ENCODE data around the gene CDKN2B-AS1. TPM values are rescaled to one million over a fixed set of nuclear protein-coding genes. Genes with fewer than 3 reads are reported as not detected.

CDKN2B-AS1 gene
- total RNA-seq, 2 experiments from 2014 or later, result 4.4 to 5.6 TPM

GRCh38 chr9:21998026-21998425, 3.4 kb downstream of the CDKN2B-AS1 start:
- Mint-ChIP-seq H3K27me3 (peaks cover 66% of the 10 kb centered on the region), H3K4me3 (no peak overlapping the region), H3K27ac (no peak overlapping the region), H3K36me3 (ENCODE audit: low read depth) (peaks cover 10% of the 10 kb centered on the region), H3K4me1 (peaks cover 23% of the 10 kb centered on the region), H3K9me3 (no peaks in the 10 kb centered on the region)
- CTCF ChIA-PET, result interaction anchor here (0.7 to 1.3 kb wide), 3 partner anchors 11 to 22 kb away, joined by 3 to 4 read pairs (median 3); partner anchors contain the start of gene CDKN2B
- POLR2A ChIA-PET, result no interaction called here
- no peak for DNase-seq

- Mint-ChIP-seq H3K36me3 (ENCODE audit: low read depth) (peaks cover 5% of the 10 kb centered on the region), H3K27me3 (peaks cover 80% of the 10 kb centered on the region), H3K27ac (no peak overlapping the region), H3K4me3 (no peak overlapping the region), H3K9me3 (no peaks in the 10 kb centered on the region), H3K4me1 (peaks cover 14% of the 10 kb centered on the region)
- DNase-seq, result no peak
- ChIA-PET POLR2A (no interaction called here), CTCF (interaction anchor here (0.7 to 1.3 kb wide), 2 partner anchors 22 to 33 kb away, joined by 3 read pairs; no protein-coding TSS in a partner anchor)
These were observed 7.4 kb downstream of the CDKN2B-AS1 start for GRCh38 chr9:22002038-22002437.

GRCh38 chr9:22005021-22005701, 10.6 kb downstream of the CDKN2B-AS1 start:
- Mint-ChIP-seq H3K4me1 (peaks cover 29% of the 10 kb centered on the region), H3K4me3 (no peak overlapping the region), H3K9me3 (no peaks in the 10 kb centered on the region), H3K36me3 (ENCODE audit: low read depth) (peaks cover 5% of the 10 kb centered on the region), H3K27me3 (peaks cover 75% of the 10 kb centered on the region), H3K27ac (no peak overlapping the region)
- ChIA-PET CTCF (no interaction called here), POLR2A (no interaction called here)
- no peak for DNase-seq

- Mint-ChIP-seq H3K4me1 (peaks cover 33% of the 10 kb centered on the region), H3K36me3 (ENCODE audit: low read depth) (peaks cover 5% of the 10 kb centered on the region), H3K4me3 (no peak overlapping the region), H3K27me3 (peaks cover 77% of the 10 kb centered on the region), H3K27ac (no peak overlapping the region), H3K9me3 (no peaks in the 10 kb centered on the region)
- POLR2A ChIA-PET, result no interaction called here
- no peak for DNase-seq
- CTCF ChIA-PET, result interaction anchor here (2.8 to 4.1 kb wide), 3 partner anchors 11 to 35 kb away, joined by 16 to 24 read pairs (median 19); partner anchors contain the start of genes CDKN2A and CDKN2B-AS1
These were observed 11.4 kb downstream of the CDKN2B-AS1 start for GRCh38 chr9:22005702-22006606.

GRCh38 chr9:22008384-22008716, 13.8 kb downstream of the CDKN2B-AS1 start:
- Mint-ChIP-seq H3K4me3 (peak overlapping the region; percentile 75), H3K27me3 (peaks cover 70% of the 10 kb centered on the region), H3K36me3 (ENCODE audit: low read depth) (peaks cover 5% of the 10 kb centered on the region), H3K4me1 (peaks cover 33% of the 10 kb centered on the region), H3K9me3 (no peaks in the 10 kb centered on the region), H3K27ac (no peak overlapping the region)
- ChIA-PET CTCF (interaction anchor here (0.6 to 4.1 kb wide), 25 partner anchors 13 to 195 kb away, joined by 3 to 24 read pairs (median 5); partner anchors contain the start of genes CDKN2A and CDKN2B-AS1), POLR2A (no interaction called here)
- no peak for DNase-seq

GRCh38 chr9:22008717-22009505, 14.3 kb downstream of the CDKN2B-AS1 start, which contains the start of gene CDKN2B:
CDKN2B (minus strand) TSS chr9:22009305; CDS start chr9:22008953, 352 bp downstream.
- H3K4me1 Mint-ChIP-seq, result peaks cover 33% of the 10 kb centered on the region
- no peaks in the 10 kb centered on the region for H3K9me3 Mint-ChIP-seq
- ChIA-PET CTCF (interaction anchor here (0.6 to 4.1 kb wide), 27 partner anchors 11 to 196 kb away, joined by 3 to 24 read pairs (median 5); partner anchors contain the start of genes CDKN2A and CDKN2B-AS1), POLR2A (no interaction called here)
- peaks cover 71% of the 10 kb centered on the region for H3K27me3 Mint-ChIP-seq
- peak within 1 kb of the TSS; percentile 75 for H3K4me3 Mint-ChIP-seq
- peak; percentile 62 for DNase-seq
- no peak within 1 kb of the TSS for H3K27ac Mint-ChIP-seq
- H3K36me3 Mint-ChIP-seq (ENCODE audit: low read depth), result peaks cover 5% of the 10 kb centered on the region

- H3K4me3 Mint-ChIP-seq, result peak overlapping the region; percentile 75
- H3K27ac Mint-ChIP-seq, result no peak overlapping the region
- no peaks in the 10 kb centered on the region for H3K9me3 Mint-ChIP-seq
- POLR2A ChIA-PET, result no interaction called here
- peaks cover 33% of the 10 kb centered on the region for H3K4me1 Mint-ChIP-seq
- H3K36me3 Mint-ChIP-seq (ENCODE audit: low read depth), result peaks cover 5% of the 10 kb centered on the region
- CTCF ChIA-PET, result interaction anchor here (0.9 to 4.1 kb wide), 18 partner anchors 12 to 197 kb away, joined by 3 to 19 read pairs (median 5); no protein-coding TSS in a partner anchor
- H3K27me3 Mint-ChIP-seq, result peaks cover 66% of the 10 kb centered on the region
- DNase-seq, result no peak
These were observed 14.9 kb downstream of the CDKN2B-AS1 start for GRCh38 chr9:22009506-22009867.

GRCh38 chr9:22010866-22011625, 16.5 kb downstream of the CDKN2B-AS1 start:
- Mint-ChIP-seq H3K27ac (no peak overlapping the region), H3K4me1 (peaks cover 21% of the 10 kb centered on the region), H3K36me3 (ENCODE audit: low read depth) (peaks cover 2% of the 10 kb centered on the region), H3K27me3 (peaks cover 51% of the 10 kb centered on the region), H3K9me3 (no peaks in the 10 kb centered on the region), H3K4me3 (no peak overlapping the region)
- CTCF ChIA-PET, result interaction anchor here (0.9 to 1.0 kb wide), 2 partner anchors 136 to 197 kb away, joined by 3 read pairs; no protein-coding TSS in a partner anchor
- no peak for DNase-seq
- POLR2A ChIA-PET, result no interaction called here

- H3K27ac Mint-ChIP-seq, result no peak overlapping the region
- peaks cover 2% of the 10 kb centered on the region for H3K36me3 Mint-ChIP-seq (ENCODE audit: low read depth)
- ChIA-PET CTCF (no interaction called here), POLR2A (no interaction called here)
- H3K4me3 Mint-ChIP-seq, result no peak overlapping the region
- H3K27me3 Mint-ChIP-seq, result peaks cover 54% of the 10 kb centered on the region
- no peaks in the 10 kb centered on the region for H3K4me1 Mint-ChIP-seq
- no peak for DNase-seq
- peaks cover 9% of the 10 kb centered on the region for H3K9me3 Mint-ChIP-seq
These were observed 27.8 kb downstream of the CDKN2B-AS1 start for GRCh38 chr9:22022396-22022795.

- CTCF ChIA-PET, result interaction anchor here (1.0 to 1.1 kb wide), 2 partner anchors 124 to 157 kb away, joined by 3 read pairs; no protein-coding TSS in a partner anchor
- no peak overlapping the region for H3K27ac Mint-ChIP-seq
- no peak for DNase-seq
- H3K27me3 Mint-ChIP-seq, result peaks cover 36% of the 10 kb centered on the region
- no peaks in the 10 kb centered on the region for H3K36me3 Mint-ChIP-seq (ENCODE audit: low read depth)
- H3K4me1 Mint-ChIP-seq, result peaks cover 4% of the 10 kb centered on the region
- POLR2A ChIA-PET, result no interaction called here
- no peak overlapping the region for H3K4me3 Mint-ChIP-seq
- H3K9me3 Mint-ChIP-seq, result peaks cover 3% of the 10 kb centered on the region
These were observed 32.1 kb downstream of the CDKN2B-AS1 start for GRCh38 chr9:22026696-22027095.

- CTCF ChIA-PET, result no interaction called here
- POLR2A ChIA-PET, result no interaction called here
- Mint-ChIP-seq H3K4me1 (peaks cover 4% of the 10 kb centered on the region), H3K9me3 (no peaks in the 10 kb centered on the region), H3K4me3 (no peak overlapping the region), H3K27me3 (peaks cover 31% of the 10 kb centered on the region), H3K27ac (no peak overlapping the region), H3K36me3 (ENCODE audit: low read depth) (no peaks in the 10 kb centered on the region)
- no peak for DNase-seq
These were observed 33.8 kb downstream of the CDKN2B-AS1 start for GRCh38 chr9:22028394-22028793.

GRCh38 chr9:22029231-22029630, 34.6 kb downstream of the CDKN2B-AS1 start:
- CTCF ChIA-PET, result interaction anchor here (1.3 kb wide), 1 partner anchor 21 kb away, joined by 4 read pairs; the partner anchor contains the start of gene CDKN2B
- H3K4me3 Mint-ChIP-seq, result no peak overlapping the region
- no peaks in the 10 kb centered on the region for H3K9me3 Mint-ChIP-seq
- H3K4me1 Mint-ChIP-seq, result peaks cover 4% of the 10 kb centered on the region
- no peak overlapping the region for H3K27ac Mint-ChIP-seq
- H3K27me3 Mint-ChIP-seq, result peaks cover 26% of the 10 kb centered on the region
- no peak for DNase-seq
- POLR2A ChIA-PET, result no interaction called here
- H3K36me3 Mint-ChIP-seq (ENCODE audit: low read depth), result no peaks in the 10 kb centered on the region

Measured in activated CD4-positive, alpha-beta T cell treated with anti-CD3 and anti-CD28 coated beads, Interleukin-2, amount 10 ng/mL, durations not matched to agents 7 days and 5 days (primary cell).